Cardiac fibroblast (primary cell): ENCODE data around the gene ACTL6A.

ENCODE experiments used
- DNase-seq, 2 donors: peaks; one replicate each; pipeline versions ENCODE4 v3.0.0 to v3.0.0-alpha.2; 2010; ENCODE audit warnings: low read depth in 2 of 2
- H3K4me3 ChIP-seq, 2 donors: replicated peaks in 1 of 2; 1 replicate in 1 of 2; 2 replicates in 1 of 2; pipeline ENCODE4 v1.5.1; 2011; ENCODE audit warnings: low read depth in 2 of 2, low read length in 2 of 2, mild to moderate bottlenecking in 2 of 2, moderate library complexity in 1 of 2
- TF ChIP-seq, protein P1 (sequence below): IDR thresholded peaks from one replicate; pipeline ENCODE4 v1.5.1; 2011; ENCODE audit warnings: low read depth, mild to moderate bottlenecking, low read length, inconsistent platforms

Gene ACTL6A

DNA sequence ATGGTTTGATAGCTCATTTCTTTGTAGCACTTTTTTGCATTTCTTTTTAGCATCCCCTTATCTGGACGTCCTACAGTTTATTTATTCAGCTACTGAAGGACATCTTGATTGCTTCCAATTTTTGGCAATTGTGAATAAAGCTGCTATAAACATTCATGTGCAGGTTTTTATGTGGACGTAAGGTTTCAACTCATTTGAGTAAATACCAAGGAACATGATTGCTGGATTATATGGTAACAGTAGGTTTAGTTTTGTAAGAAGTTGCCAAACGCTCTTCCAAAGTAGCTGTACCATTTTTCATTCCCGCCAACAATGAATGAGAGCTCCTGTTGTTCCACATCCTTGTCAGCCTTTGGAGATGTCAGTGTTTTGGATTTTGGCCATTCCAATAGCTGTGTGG is 29.5 kb upstream of the ACTL6A start:
- no peak for DNase-seq
- H3K4me3 ChIP-seq: no peak overlapping the region
- TF ChIP-seq, protein P1, sequence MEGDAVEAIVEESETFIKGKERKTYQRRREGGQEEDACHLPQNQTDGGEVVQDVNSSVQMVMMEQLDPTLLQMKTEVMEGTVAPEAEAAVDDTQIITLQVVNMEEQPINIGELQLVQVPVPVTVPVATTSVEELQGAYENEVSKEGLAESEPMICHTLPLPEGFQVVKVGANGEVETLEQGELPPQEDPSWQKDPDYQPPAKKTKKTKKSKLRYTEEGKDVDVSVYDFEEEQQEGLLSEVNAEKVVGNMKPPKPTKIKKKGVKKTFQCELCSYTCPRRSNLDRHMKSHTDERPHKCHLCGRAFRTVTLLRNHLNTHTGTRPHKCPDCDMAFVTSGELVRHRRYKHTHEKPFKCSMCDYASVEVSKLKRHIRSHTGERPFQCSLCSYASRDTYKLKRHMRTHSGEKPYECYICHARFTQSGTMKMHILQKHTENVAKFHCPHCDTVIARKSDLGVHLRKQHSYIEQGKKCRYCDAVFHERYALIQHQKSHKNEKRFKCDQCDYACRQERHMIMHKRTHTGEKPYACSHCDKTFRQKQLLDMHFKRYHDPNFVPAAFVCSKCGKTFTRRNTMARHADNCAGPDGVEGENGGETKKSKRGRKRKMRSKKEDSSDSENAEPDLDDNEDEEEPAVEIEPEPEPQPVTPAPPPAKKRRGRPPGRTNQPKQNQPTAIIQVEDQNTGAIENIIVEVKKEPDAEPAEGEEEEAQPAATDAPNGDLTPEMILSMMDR: no peak

DNA sequence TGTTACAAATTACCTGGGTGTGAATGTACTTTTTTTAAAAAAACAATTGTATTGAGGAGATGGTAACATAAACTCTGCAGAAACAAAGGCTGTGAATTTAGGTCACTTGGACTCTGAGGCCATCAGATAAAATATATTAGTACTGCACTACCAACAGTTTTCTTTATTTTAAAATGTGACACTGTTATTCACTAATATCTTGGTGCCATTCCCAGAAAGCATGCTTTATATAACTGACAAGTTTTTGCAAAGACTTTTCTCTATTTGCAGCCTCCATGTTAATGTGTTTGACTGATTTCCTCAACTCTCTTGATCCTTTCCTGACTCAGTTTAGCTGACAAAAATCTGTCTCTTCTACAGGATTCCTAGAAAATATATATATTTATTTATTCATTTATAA is 26.5 kb upstream of the ACTL6A start:
- TF ChIP-seq, protein P1: no peak
- no peak for DNase-seq
- no peak overlapping the region for H3K4me3 ChIP-seq

DNA sequence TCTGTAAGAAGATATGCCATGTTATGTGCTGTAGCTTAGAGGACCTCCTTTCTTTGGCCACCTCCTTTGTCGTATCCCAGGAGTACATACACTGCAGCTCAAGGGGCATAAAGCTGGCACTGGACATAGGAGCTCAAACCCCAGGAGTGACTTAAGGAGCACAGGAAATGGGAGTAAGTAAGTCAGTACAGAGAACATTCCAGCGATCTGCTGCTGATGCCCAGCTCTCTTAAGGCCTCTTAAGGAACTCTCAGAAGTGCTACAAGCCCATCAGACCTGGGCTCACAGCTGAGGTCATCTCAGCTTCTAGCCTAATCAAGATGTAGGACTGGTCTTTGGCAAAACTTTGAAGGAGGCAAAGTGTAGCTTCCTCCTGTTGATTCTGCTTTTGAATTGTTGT is 21.6 kb upstream of the ACTL6A start:
- TF ChIP-seq, protein P1: no peak
- peak in 1 of 2 donors; percentile 12 for DNase-seq
- H3K4me3 ChIP-seq: no peak overlapping the region

DNA sequence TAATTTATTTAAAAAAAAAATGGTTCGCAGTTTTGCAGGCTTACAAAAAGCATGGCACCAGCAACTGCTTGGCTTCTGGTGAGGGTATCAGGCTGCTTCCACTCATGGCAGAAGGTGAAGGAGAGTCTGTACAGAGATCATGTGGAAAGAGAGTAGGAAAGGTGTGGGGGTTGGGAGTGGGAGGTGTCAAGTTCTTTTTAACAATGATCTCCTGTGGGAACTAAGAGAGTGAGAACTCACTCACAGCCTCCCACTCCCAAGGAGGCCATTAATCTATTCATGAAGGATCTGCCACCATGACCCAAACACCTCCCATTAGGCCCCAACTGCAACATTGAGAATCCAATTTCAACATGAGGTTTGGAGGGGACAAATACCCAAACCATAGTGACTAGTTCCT is 21.1 kb upstream of the ACTL6A start:
- H3K4me3 ChIP-seq: no peak overlapping the region
- TF ChIP-seq, protein P1: no peak
- DNase-seq: no peak

DNA sequence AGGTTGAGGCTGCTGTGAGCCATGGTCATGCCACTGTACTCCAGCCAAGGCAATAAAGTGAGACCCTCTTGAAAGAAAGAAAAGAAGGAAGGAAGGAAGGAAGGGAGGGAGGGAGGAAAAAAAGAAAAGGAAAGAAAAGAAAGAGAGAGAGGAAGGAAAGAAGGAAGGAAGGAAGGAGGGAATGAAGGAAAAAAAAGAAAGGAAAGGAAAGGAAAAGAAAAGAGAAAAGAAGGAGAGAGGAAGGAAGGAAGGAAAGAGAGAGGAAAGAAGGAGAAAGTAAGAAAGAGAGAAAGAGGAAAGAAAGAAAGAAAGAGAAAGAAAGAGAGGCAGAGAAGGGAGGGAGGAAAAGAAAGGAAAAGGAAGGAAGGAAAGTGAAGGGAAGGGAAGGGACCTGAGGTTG is 20.4 kb upstream of the ACTL6A start:
- no peak for DNase-seq
- TF ChIP-seq, protein P1: no peak

DNA sequence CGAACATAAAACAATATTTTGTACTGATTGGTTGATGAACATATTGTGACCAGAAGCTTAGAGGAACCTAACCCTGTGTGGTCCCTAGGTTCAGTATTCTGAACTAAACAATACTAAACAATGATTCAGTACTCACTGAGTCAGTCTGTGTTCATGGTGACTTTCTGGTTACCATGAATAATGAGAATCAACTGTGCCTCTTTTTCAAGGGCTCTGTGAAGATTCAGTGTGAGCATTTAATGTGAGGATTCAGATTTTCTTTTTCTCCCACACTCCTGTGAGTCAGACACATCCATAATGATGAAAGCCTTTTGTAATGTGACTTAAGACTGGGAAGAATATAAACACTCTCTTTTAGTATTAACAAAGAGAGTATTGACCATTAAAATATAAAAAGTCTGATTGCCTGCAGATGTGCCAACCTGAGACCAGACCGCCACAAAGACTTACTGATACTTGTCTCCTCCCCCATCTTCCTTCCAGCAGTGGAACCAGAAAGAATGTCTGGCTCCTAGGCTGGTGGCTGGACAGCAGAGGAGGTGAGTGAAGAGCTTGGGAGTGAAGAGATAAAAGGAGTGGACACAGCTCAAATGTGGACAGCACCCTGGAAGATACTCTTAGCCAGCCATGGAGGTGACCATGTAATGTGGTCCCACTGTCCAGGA is 17.6 kb upstream of the ACTL6A start:
- DNase-seq: peak; percentile 29 to 88

More for the DNA sequence above, 20.4 kb upstream of the ACTL6A start:
- no peak overlapping the region for H3K4me3 ChIP-seq

More for the DNA sequence above, 17.6 kb upstream of the ACTL6A start:
- TF ChIP-seq, protein P1: no peak
- no peak overlapping the region for H3K4me3 ChIP-seq
